K562 (cell line): ENCODE data around the gene RAB13. TPM values are rescaled to one million over a fixed set of nuclear protein-coding genes. Genes with fewer than 3 reads are reported as not detected.

Source experiments
- CBFA2T2 ChIP-seq: fragments of 450-650 bp; conservative IDR thresholded peaks from 2 replicates; pipeline ENCODE4 v1.6.1; 2017; ENCODE audit warnings: mild to moderate bottlenecking
- FOXJ3 ChIP-seq: sonication (generic); formaldehyde crosslinking; IDR thresholded peaks from 2 replicates; pipeline ENCODE4 v1.4.0; 2020; ENCODE audit warnings: mild to moderate bottlenecking, missing genetic modification reagents
- HDAC6 ChIP-seq: IDR thresholded peaks from 2 replicates; pipeline ENCODE4 v1.6.1; 2012; ENCODE audit warnings: low read depth, mild to moderate bottlenecking, control low read depth, inconsistent platforms, low read length, moderate library complexity
- NEUROD1 ChIP-seq: fragments of 150-350 bp; IDR thresholded peaks from 2 replicates; pipeline ENCODE4 v1.6.1; 2014; ENCODE audit warnings: borderline replicate concordance, low read length, low read depth; ENCODE audit not compliant: partially characterized antibody
- PYGO2 ChIP-seq: fragments of 450-650 bp; IDR thresholded peaks from 2 replicates; pipeline ENCODE4 v1.6.1; 2016; ENCODE audit warnings: mild to moderate bottlenecking, missing genetic modification characterization, moderate library complexity, missing compliant biosample characterization
- SETDB1 ChIP-seq: IDR thresholded peaks from one replicate; pipeline ENCODE4 v1.6.1; 2012; ENCODE audit warnings: low read length, control low read depth, inconsistent platforms
- SNIP1 ChIP-seq: fragments of 450-650 bp; IDR thresholded peaks from 2 replicates; pipeline ENCODE4 v1.7.1; 2017; ENCODE audit warnings: low read depth, mild to moderate bottlenecking
- SP2 ChIP-seq: IDR thresholded peaks from 2 replicates; pipeline ENCODE4 v1.6.1; 2011; ENCODE audit warnings: mild to moderate bottlenecking, low read depth, low read length, moderate library complexity; ENCODE audit not compliant: poor library complexity, severe bottlenecking; ENCODE audit errors: extremely low read depth
- TCF7 ChIP-seq: sonication (generic); IDR thresholded peaks from 2 replicates; pipeline ENCODE4 v1.6.1; 2016; ENCODE audit warnings: antibody characterized with exemption, borderline replicate concordance
- ZNF212 ChIP-seq: fragments of 450-650 bp; formaldehyde crosslinking; IDR thresholded peaks from 2 replicates; pipeline ENCODE4 v1.4.0; 2020; ENCODE audit warnings: mild to moderate bottlenecking
- polyA plus RNA-seq, 8 experiments: library from polyadenylated mRNA; depleted of rRNA in 4 of 8; stranded (reverse) in 5 of 8; unstranded in 3 of 8; fragments of >200 nt; fragmentation: Nextera tagmentation in 2 of 8; fragmentation: Illumina TruSeq in 1 of 8; extraction: Ambion mirVana in 2 of 8; extraction: Trizol in 1 of 8; gene quantifications; 2 replicates each; pipeline versions ENCODE4 v1.2.1 to v1.2.3, GENCODE V29; 2011 to 2014; ENCODE audit warnings: inconsistent platforms in 1 of 8, missing spikeins in 1 of 8
- total RNA-seq, 7 experiments: library from RNA; depleted of rRNA in 6 of 7; stranded (reverse); fragments of >200 nt in 6 of 7; fragmentation: Illumina TruSeq in 2 of 7; extraction: Trizol in 2 of 7; gene quantifications; 2 replicates each; pipeline versions ENCODE4 v1.2.1 to v1.2.3, GENCODE V29; 2011 to 2021; ENCODE audit warnings: low replicate concordance in 1 of 7
- TF ChIP-seq, protein P1 (sequence below): sonication (generic); formaldehyde crosslinking; IDR thresholded peaks from 2 replicates; pipeline ENCODE4 v1.8.0; 2022; ENCODE audit warnings: mild to moderate bottlenecking, missing genetic modification reagents
- TF ChIP-seq, protein P2 (sequence below): fragments of 450-650 bp; IDR thresholded peaks from one replicate; pipeline ENCODE4 v1.6.1; 2018; ENCODE audit warnings: mild to moderate bottlenecking, moderate library complexity; ENCODE audit not compliant: partially characterized antibody
- TF ChIP-seq, protein P3 (sequence below), 2 experiments: fragments of 200-800 bp in 1 of 2; sonication (Bioruptor generic) in 1 of 2; sonication (generic) in 1 of 2; formaldehyde crosslinking in 1 of 2; IDR thresholded peaks in 1 of 2; conservative IDR thresholded peaks in 1 of 2; 2 replicates each; pipeline versions ENCODE4 v1.5.0 to v1.6.1; 2016 to 2020; ENCODE audit warnings: missing compliant biosample characterization in 1 of 2, missing genetic modification characterization in 1 of 2, missing genetic modification reagents in 1 of 2
- TF ChIP-seq, protein P4 (sequence below), 3 experiments: IDR thresholded peaks in 2 of 3; conservative IDR thresholded peaks in 1 of 3; 2 replicates each; pipeline ENCODE4 v1.5.1; 2011 to 2012; ENCODE audit warnings: low read length in 3 of 3, mild to moderate bottlenecking in 3 of 3, control low read depth in 2 of 3, improper control_type of control experiment in 1 of 3, inconsistent platforms in 1 of 3, low read depth in 1 of 3, mixed read lengths in 1 of 3, moderate library complexity in 1 of 3; ENCODE audit not compliant: insufficient read depth in 2 of 3
- TF ChIP-seq, protein P5 (sequence below): fragments of 450-650 bp; formaldehyde crosslinking; IDR thresholded peaks from 2 replicates; pipeline ENCODE4 v1.4.0; 2020; ENCODE audit warnings: mild to moderate bottlenecking, moderate library complexity

Gene RAB13
- total and polyA plus RNA-seq, 9 of the 15 experiments (the other 6 are each of a cell fraction or from before 2014, with no cell fraction given) = 22.3 to 100 (median 39.8) TPM

DNA sequence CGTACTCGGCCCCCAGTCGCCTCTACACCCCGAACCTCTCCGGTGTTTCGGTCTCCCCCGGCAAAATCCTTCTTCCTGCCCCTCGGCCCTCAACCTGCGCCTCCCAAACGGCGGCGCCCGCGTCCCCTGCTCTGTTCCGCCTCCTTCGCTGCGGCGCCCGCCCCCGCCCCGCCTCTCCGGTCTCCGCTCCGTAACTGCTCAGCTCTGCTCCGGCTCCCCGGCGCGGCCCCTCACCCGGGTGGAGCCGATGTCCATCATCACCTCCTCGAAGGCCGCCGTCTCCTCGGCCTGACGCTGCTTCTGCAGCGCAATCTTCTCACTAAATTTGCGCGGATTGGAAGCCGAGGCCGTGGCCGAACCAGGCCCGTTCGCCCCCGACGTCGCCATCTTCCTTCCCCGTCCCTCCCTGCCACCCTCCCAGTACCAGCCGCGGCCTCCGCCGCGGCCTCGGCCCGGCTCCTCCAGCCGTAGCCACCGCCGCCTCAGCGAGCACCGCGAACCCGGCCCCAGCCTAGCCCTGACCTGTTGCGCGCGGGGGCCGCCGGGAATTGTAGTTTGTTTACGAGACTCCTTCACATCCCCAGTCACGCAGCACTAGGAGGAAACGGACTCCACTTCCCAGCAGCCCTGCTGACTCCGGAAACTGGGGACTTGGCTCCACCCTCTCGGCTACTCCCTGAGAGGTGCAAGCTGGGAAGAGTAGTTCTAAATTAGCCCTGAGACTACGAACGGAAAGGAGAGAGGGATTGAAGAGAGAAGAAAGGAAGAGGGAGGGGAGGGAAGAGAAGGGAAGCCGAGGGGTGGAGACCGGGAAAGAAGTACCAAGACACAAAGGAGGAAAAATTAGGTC, 27.8 kb downstream of the RAB13 start, which contains the start of gene CRTC2 (continued):
- TF ChIP-seq, protein P1, sequence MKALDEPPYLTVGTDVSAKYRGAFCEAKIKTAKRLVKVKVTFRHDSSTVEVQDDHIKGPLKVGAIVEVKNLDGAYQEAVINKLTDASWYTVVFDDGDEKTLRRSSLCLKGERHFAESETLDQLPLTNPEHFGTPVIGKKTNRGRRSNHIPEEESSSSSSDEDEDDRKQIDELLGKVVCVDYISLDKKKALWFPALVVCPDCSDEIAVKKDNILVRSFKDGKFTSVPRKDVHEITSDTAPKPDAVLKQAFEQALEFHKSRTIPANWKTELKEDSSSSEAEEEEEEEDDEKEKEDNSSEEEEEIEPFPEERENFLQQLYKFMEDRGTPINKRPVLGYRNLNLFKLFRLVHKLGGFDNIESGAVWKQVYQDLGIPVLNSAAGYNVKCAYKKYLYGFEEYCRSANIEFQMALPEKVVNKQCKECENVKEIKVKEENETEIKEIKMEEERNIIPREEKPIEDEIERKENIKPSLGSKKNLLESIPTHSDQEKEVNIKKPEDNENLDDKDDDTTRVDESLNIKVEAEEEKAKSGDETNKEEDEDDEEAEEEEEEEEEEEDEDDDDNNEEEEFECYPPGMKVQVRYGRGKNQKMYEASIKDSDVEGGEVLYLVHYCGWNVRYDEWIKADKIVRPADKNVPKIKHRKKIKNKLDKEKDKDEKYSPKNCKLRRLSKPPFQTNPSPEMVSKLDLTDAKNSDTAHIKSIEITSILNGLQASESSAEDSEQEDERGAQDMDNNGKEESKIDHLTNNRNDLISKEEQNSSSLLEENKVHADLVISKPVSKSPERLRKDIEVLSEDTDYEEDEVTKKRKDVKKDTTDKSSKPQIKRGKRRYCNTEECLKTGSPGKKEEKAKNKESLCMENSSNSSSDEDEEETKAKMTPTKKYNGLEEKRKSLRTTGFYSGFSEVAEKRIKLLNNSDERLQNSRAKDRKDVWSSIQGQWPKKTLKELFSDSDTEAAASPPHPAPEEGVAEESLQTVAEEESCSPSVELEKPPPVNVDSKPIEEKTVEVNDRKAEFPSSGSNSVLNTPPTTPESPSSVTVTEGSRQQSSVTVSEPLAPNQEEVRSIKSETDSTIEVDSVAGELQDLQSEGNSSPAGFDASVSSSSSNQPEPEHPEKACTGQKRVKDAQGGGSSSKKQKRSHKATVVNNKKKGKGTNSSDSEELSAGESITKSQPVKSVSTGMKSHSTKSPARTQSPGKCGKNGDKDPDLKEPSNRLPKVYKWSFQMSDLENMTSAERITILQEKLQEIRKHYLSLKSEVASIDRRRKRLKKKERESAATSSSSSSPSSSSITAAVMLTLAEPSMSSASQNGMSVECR = peak; percentile 72
- TF ChIP-seq SETDB1 (no peak), TCF7 (0 out of 2 replicates have a peak, but pooled peaks have one; percentile 71), NEUROD1 (no peak), FOXJ3 (no peak), SP2 (no peak), CBFA2T2 (no peak), HDAC6 (no peak), ZNF212 (CRISPR knock-in tag) (no peak; the same call in 1 of the 2 replicates), SNIP1 (peak; percentile 43; the same call in 1 of the 2 replicates), PYGO2 (tag) (no peak)
- TF ChIP-seq, protein P2, sequence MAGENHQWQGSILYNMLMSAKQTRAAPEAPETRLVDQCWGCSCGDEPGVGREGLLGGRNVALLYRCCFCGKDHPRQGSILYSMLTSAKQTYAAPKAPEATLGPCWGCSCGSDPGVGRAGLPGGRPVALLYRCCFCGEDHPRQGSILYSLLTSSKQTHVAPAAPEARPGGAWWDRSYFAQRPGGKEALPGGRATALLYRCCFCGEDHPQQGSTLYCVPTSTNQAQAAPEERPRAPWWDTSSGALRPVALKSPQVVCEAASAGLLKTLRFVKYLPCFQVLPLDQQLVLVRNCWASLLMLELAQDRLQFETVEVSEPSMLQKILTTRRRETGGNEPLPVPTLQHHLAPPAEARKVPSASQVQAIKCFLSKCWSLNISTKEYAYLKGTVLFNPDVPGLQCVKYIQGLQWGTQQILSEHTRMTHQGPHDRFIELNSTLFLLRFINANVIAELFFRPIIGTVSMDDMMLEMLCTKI = no peak
- TF ChIP-seq, protein P3, sequence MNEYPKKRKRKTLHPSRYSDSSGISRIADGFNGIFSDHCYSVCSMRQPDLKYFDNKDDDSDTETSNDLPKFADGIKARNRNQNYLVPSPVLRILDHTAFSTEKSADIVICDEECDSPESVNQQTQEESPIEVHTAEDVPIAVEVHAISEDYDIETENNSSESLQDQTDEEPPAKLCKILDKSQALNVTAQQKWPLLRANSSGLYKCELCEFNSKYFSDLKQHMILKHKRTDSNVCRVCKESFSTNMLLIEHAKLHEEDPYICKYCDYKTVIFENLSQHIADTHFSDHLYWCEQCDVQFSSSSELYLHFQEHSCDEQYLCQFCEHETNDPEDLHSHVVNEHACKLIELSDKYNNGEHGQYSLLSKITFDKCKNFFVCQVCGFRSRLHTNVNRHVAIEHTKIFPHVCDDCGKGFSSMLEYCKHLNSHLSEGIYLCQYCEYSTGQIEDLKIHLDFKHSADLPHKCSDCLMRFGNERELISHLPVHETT (CRISPR knock-in tag; conservative IDR thresholded peaks at IDR 0.05 in 1 of 2, IDR thresholded peaks at IDR 0.05 in 1 of 2) = peak in 1 of 2 experiments; percentile 87; a peak in 2 of 4 replicates
- TF ChIP-seq, protein P4, sequence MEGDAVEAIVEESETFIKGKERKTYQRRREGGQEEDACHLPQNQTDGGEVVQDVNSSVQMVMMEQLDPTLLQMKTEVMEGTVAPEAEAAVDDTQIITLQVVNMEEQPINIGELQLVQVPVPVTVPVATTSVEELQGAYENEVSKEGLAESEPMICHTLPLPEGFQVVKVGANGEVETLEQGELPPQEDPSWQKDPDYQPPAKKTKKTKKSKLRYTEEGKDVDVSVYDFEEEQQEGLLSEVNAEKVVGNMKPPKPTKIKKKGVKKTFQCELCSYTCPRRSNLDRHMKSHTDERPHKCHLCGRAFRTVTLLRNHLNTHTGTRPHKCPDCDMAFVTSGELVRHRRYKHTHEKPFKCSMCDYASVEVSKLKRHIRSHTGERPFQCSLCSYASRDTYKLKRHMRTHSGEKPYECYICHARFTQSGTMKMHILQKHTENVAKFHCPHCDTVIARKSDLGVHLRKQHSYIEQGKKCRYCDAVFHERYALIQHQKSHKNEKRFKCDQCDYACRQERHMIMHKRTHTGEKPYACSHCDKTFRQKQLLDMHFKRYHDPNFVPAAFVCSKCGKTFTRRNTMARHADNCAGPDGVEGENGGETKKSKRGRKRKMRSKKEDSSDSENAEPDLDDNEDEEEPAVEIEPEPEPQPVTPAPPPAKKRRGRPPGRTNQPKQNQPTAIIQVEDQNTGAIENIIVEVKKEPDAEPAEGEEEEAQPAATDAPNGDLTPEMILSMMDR (IDR thresholded peaks at IDR 0.05 in 2 of 3, conservative IDR thresholded peaks at IDR 0.05 in 1 of 3; ENCODE audit: insufficient read depth in 2 of 3, low read depth in 1 of 3, low read length in 3 of 3) = peak in 1 of 3 experiments; percentile 8; a peak in 1 of 6 replicates
- TF ChIP-seq, protein P5, sequence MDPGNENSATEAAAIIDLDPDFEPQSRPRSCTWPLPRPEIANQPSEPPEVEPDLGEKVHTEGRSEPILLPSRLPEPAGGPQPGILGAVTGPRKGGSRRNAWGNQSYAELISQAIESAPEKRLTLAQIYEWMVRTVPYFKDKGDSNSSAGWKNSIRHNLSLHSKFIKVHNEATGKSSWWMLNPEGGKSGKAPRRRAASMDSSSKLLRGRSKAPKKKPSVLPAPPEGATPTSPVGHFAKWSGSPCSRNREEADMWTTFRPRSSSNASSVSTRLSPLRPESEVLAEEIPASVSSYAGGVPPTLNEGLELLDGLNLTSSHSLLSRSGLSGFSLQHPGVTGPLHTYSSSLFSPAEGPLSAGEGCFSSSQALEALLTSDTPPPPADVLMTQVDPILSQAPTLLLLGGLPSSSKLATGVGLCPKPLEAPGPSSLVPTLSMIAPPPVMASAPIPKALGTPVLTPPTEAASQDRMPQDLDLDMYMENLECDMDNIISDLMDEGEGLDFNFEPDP = no peak
